PC-3 (cell line): ENCODE measurements around the gene PPP1R9B. TPM values are rescaled to one million over a fixed set of nuclear protein-coding genes. Genes with fewer than 3 reads are reported as not detected.

Source experiments
- ATAC-seq: fragments of 200-7000 bp; cut with Tn5 transposase; 2 replicates; pipeline ENCODE4 v1.9.1; 2020; ENCODE audit warnings: mild to moderate bottlenecking, moderate library complexity
- Bru-seq: library from RNA; stranded (reverse); fragments of 400-500 nt; gene quantifications from one replicate; lab custom pipeline; 2021; lab: Mats Ljungman, UMichigan
- BruChase-seq, 2 experiments: library from RNA; stranded (reverse); fragments of 400-500 nt; gene quantifications; one replicate each; lab custom pipeline; 2021; lab: Mats Ljungman, UMichigan
- BruUV-seq: library from RNA; stranded (reverse); fragments of 400-500 nt; replicated peaks from 2 replicates; lab custom pipeline; 2021; lab: Mats Ljungman, UMichigan
- CTCF ChIA-PET: fragments of 300-600 bp; sonication (Branson Sonifier 250); formaldehyde crosslinking; loops from one replicate; lab custom pipeline; 2022; ENCODE audit warnings: antibody characterized with exemption; lab: Charles Lee
- POLR2A ChIA-PET: fragments of 300-600 bp; sonication (Branson Sonifier 250); formaldehyde crosslinking; loops from one replicate; lab custom pipeline; 2022; ENCODE audit warnings: antibody characterized with exemption; ENCODE audit not compliant: unreplicated experiment; lab: Charles Lee
- DNase-seq: peaks from one replicate; pipeline ENCODE4 v3.0.0-alpha.2; 2015
- H2AFZ ChIP-seq: fragments of 300-600 bp; sonication (generic); 2 replicates; pipeline ENCODE4 v1.6.0; 2016; ENCODE audit warnings: antibody characterized with exemption, low read length
- H3F3A ChIP-seq: fragments of 300-600 bp; sonication (generic); one replicate; pipeline ENCODE4 v1.6.0; 2017; ENCODE audit warnings: antibody characterized with exemption, low read length, control low read depth, mild to moderate bottlenecking; ENCODE audit not compliant: unreplicated experiment
- H3K27ac ChIP-seq: fragments of 300-600 bp; sonication (generic); 2 replicates; pipeline ENCODE4 v1.5.1; 2016; ENCODE audit warnings: mild to moderate bottlenecking, low read length
- H3K27me3 ChIP-seq: fragments of 300-600 bp; sonication (generic); 2 replicates; pipeline ENCODE4 v1.6.1; 2016; ENCODE audit warnings: low read length, mixed read lengths
- H3K36me3 ChIP-seq: fragments of 300-600 bp; sonication (generic); 2 replicates; pipeline ENCODE4 v1.6.1; 2016; ENCODE audit warnings: low read depth, mixed run types, low read length, mixed read lengths
- H3K4me1 ChIP-seq: fragments of 300-600 bp; sonication (generic); 2 replicates; pipeline ENCODE4 v1.5.1; 2016; ENCODE audit warnings: low read length; ENCODE audit not compliant: insufficient read depth
- H3K4me2 ChIP-seq: fragments of 300-600 bp; sonication (generic); 2 replicates; pipeline ENCODE4 v1.6.0; 2016; ENCODE audit warnings: low read length
- H3K4me3 ChIP-seq: fragments of 300-600 bp; sonication (generic); 2 replicates; pipeline ENCODE4 v1.5.1; 2016; ENCODE audit warnings: mild to moderate bottlenecking, low read length, mixed read lengths
- H3K79me2 ChIP-seq: fragments of 300-600 bp; sonication (generic); 2 replicates; pipeline ENCODE4 v1.6.1; 2017; ENCODE audit warnings: low read length, mixed read lengths
- H3K9ac ChIP-seq: fragments of 300-600 bp; sonication (generic); 2 replicates; pipeline ENCODE4 v1.6.0; 2016; ENCODE audit warnings: mild to moderate bottlenecking, low read length
- H3K9me2 ChIP-seq: fragments of 300-600 bp; sonication (generic); replicated peaks from 2 replicates; pipeline ENCODE4 v1.6.1; 2016; ENCODE audit warnings: mixed run types, low read length, mixed read lengths
- H3K9me3 ChIP-seq: fragments of 300-600 bp; sonication (generic); 2 replicates; pipeline ENCODE4 v1.6.1; 2016; ENCODE audit warnings: low read length, mixed read lengths
- H4K20me1 ChIP-seq: fragments of 300-600 bp; sonication (generic); 2 replicates; pipeline ENCODE4 v1.6.1; 2016; ENCODE audit warnings: low read length, mixed read lengths
- CTCF ChIP-seq: fragments of 300-600 bp; sonication (generic); conservative IDR thresholded peaks from 2 replicates; pipeline ENCODE4 v1.5.1; 2017; ENCODE audit warnings: antibody characterized with exemption, low read depth, mild to moderate bottlenecking, low read length
- EZH2 ChIP-seq: fragments of 300-600 bp; sonication (generic); IDR thresholded peaks from one replicate; pipeline ENCODE4 v1.6.1; 2017; ENCODE audit warnings: antibody characterized with exemption, mild to moderate bottlenecking, low read length; ENCODE audit not compliant: unreplicated experiment
- EZH2phosphoT487 ChIP-seq: fragments of 300-600 bp; sonication (generic); IDR thresholded peaks from 2 replicates; pipeline ENCODE4 v1.6.1; 2018; ENCODE audit warnings: mild to moderate bottlenecking, antibody characterized with exemption, low read length, borderline replicate concordance
- intact Hi-C: fragments of 100-400 bp; cut with micrococcal nuclease; formaldehyde crosslinking; loops from 2 replicates; pipeline ENCODE4 v1.9.0; 2023
- long read RNA-seq: library from polyadenylated mRNA; unstranded; transcript quantifications from one replicate; pipeline ENCODE4 v2.0.0, GENCODE V29; 2021; ENCODE audit not compliant: unreplicated experiment
- total RNA-seq: library from RNA; depleted of rRNA; stranded (reverse); fragments of >200 nt; gene quantifications from 2 replicates; pipeline ENCODE4 v1.2.3, GENCODE V29; 2014; rRNA removed

The PPP1R9B gene
- total RNA-seq (67.7 and 95.0 TPM in 2 replicates), Bru-seq, nascent RNA (percentile 77 among the genes with signal in this experiment), BruChase-seq, experiment 1, labeled RNA remaining after a 6-hour chase (percentile 93 among the genes with signal in this experiment), BruChase-seq, experiment 2, labeled RNA remaining after a 2-hour chase (percentile 83 among the genes with signal in this experiment)
- long read RNA-seq, full-length matches to known transcripts = 17 of 41 reads
- long read RNA-seq, partial matches to known transcripts = 23 of 41 reads
- long read RNA-seq, other reads (novel, unspliced or antisense) = 1 of 41 reads

- H3K36me3 ChIP-seq = no peaks in the 10 kb centered on the region
- ChIA-PET CTCF (interaction anchor here (1.1 to 1.4 kb wide), 2 partner anchors 33 to 56 kb away, joined by 4 to 5 read pairs; no protein-coding TSS in a partner anchor), POLR2A (interaction anchor here (0.6 kb wide), 1 partner anchor 956 kb away, joined by 4 read pairs; no protein-coding TSS in a partner anchor)
- TF ChIP-seq EZH2phosphoT487 (no peak), CTCF (no peak), EZH2 (no peak)
- intact Hi-C loops = loop anchor here (2.0 to 5.0 kb wide), 2 partner anchors 56 to 123 kb away; partner anchors contain the start of gene PDK2
- ATAC-seq = peak; percentile 0
- H3K9ac ChIP-seq = peak within 1 kb of the TSS; percentile 87
- peaks cover 32% of the 10 kb centered on the region for H4K20me1 ChIP-seq
- peak within 1 kb of the TSS; percentile 87 for H2AFZ ChIP-seq
- H3K9me2 ChIP-seq = no peaks in the 10 kb centered on the region
- H3K4me3 ChIP-seq = peak within 1 kb of the TSS; percentile 90
- no peaks in the 10 kb centered on the region for H3K27me3 ChIP-seq
- peak within 1 kb of the TSS; percentile 82 for H3K27ac ChIP-seq
- no TSS peak for BruUV-seq
- H3F3A ChIP-seq = no peaks in the 10 kb centered on the region
- no peak for DNase-seq
- H3K9me3 ChIP-seq = no peaks in the 10 kb centered on the region
- peak within 1 kb of the TSS; percentile 99 for H3K4me2 ChIP-seq
- H3K79me2 ChIP-seq = peaks cover 53% of the 10 kb centered on the region
- peaks cover 50% of the 10 kb centered on the region for H3K4me1 ChIP-seq
Measured at GRCh38 chr17:50150354-50151040, at the start of gene PPP1R9B. TSS of gene PPP1R9B (minus strand) at chr17:50150677. CDS start at chr17:50150513, 164 bp downstream.

- Histone ChIP-seq H3K9ac (peak overlapping the region; percentile 84), H3F3A (no peaks in the 10 kb centered on the region), H4K20me1 (no peaks in the 10 kb centered on the region), H3K9me3 (no peaks in the 10 kb centered on the region), H3K4me3 (peak overlapping the region; percentile 69), H3K9me2 (no peaks in the 10 kb centered on the region), H2AFZ (peak overlapping the region; percentile 85), H3K27ac (peak overlapping the region; percentile 92), H3K4me1 (peaks cover 18% of the 10 kb centered on the region), H3K79me2 (no peaks in the 10 kb centered on the region), H3K36me3 (no peaks in the 10 kb centered on the region), H3K4me2 (peak overlapping the region; percentile 85), H3K27me3 (0 out of 2 replicates have a peak, but pooled peaks cover 6% of the 10 kb centered on the region)
- ChIA-PET POLR2A (interaction anchor here (0.6 to 1.0 kb wide), 3 partner anchors 68 to 91 kb away, joined by 3 to 13 read pairs (median 4); partner anchors contain the start of gene TMEM92), CTCF (interaction anchor here (0.5 to 2.1 kb wide), 20 partner anchors 9 to 279 kb away, joined by 3 to 53 read pairs (median 7); partner anchors contain the start of gene TMEM92)
- intact Hi-C loops = loop anchor here (1.0 kb wide), 4 partner anchors 19 to 279 kb away; no protein-coding TSS in a partner anchor
- DNase-seq = peak; percentile 96
- no peak for TF ChIP-seq CTCF
- TF ChIP-seq EZH2 = no peak
- no peak for TF ChIP-seq EZH2phosphoT487
- ATAC-seq = peak; percentile 85
- BruUV-seq = TSS peak; percentile 61
Measured at GRCh38 chr17:50199803-50200456, 49.5 kb upstream of the PPP1R9B start.
